COLO668 (cell line): ENCODE measurements around the gene CARD19.
A peak's percentile ranks its signal among the peaks of the same experiment; 100 is the strongest.

ENCODE experiments used
- DNase-seq: peaks from one replicate; lab custom pipeline; 2025; ENCODE audit not compliant: unreplicated experiment; lab: John Stamatoyannopoulos, UW

CARD19 gene

GRCh38 chr9:93061791-93062763 is 33.9 kb upstream of the CARD19 start:
- DNase-seq = peak; percentile 89

GRCh38 chr9:93064392-93065134 is 31.5 kb upstream of the CARD19 start:
- DNase-seq = peak; percentile 15

GRCh38 chr9:93065135-93065720 is 30.8 kb upstream of the CARD19 start:
- DNase-seq = no peak

GRCh38 chr9:93066978-93067603 is 28.9 kb upstream of the CARD19 start:
- no peak for DNase-seq

- DNase-seq = no peak
Measured at GRCh38 chr9:93068956-93069355, 27.1 kb upstream of the CARD19 start.

GRCh38 chr9:93071464-93071863 is 24.6 kb upstream of the CARD19 start:
- DNase-seq = peak; percentile 38

- peak; percentile 42 for DNase-seq
Measured at GRCh38 chr9:93072383-93072795, 23.6 kb upstream of the CARD19 start.

- no peak for DNase-seq
Measured at GRCh38 chr9:93076101-93076791, 19.8 kb upstream of the CARD19 start.

- no peak for DNase-seq
Measured at GRCh38 chr9:93076792-93077128, 19.3 kb upstream of the CARD19 start.

GRCh38 chr9:93077367-93077766 is 18.6 kb upstream of the CARD19 start:
- DNase-seq = no peak

- no peak for DNase-seq
Measured at GRCh38 chr9:93077811-93078210, 18.2 kb upstream of the CARD19 start.

GRCh38 chr9:93079371-93079770 is 16.6 kb upstream of the CARD19 start:
- DNase-seq = no peak

- no peak for DNase-seq
Measured at GRCh38 chr9:93080406-93080805, 15.6 kb upstream of the CARD19 start.

- no peak for DNase-seq
Measured at GRCh38 chr9:93081081-93081529, 14.9 kb upstream of the CARD19 start.

GRCh38 chr9:93081931-93082330 is 14.1 kb upstream of the CARD19 start:
- DNase-seq = no peak

- no peak for DNase-seq
Measured at GRCh38 chr9:93082841-93083411, 13.1 kb upstream of the CARD19 start.

- no peak for DNase-seq
Measured at GRCh38 chr9:93083592-93084470, 12.2 kb upstream of the CARD19 start.

GRCh38 chr9:93084471-93084881 is 11.5 kb upstream of the CARD19 start:
- DNase-seq = no peak

GRCh38 chr9:93085676-93086075 is 10.3 kb upstream of the CARD19 start:
- DNase-seq = no peak
